Measurements from ENCODE around the gene REEP5. TPM values are rescaled to one million over a fixed set of nuclear protein-coding genes. Genes with fewer than 3 reads are reported as not detected.
A peak's percentile ranks its signal among the peaks of the same experiment; 100 is the strongest.
"Not testable (repeated sequence)": the region's sequence is repeated elsewhere in the genome, so short reads cannot be mapped to it uniquely, and the experiment has no call there.

Gene REEP5
- total and polyA plus RNA-seq, 2 of the 13 experiments (the other 11 are each of a cell fraction or from before 2014, with no cell fraction given): 49.4 to 239 TPM

- peak; percentile 55; the same call in 1 of the 2 replicates for TF ChIP-seq FOSL1 (CRISPR knock-in tag; IDR thresholded peaks at IDR 0.05; ENCODE audit: borderline replicate concordance)
- TF ChIP-seq FOSL2 (CRISPR knock-in tag; IDR thresholded peaks at IDR 0.05): peak; percentile 95
- 0 out of 2 replicates have a peak, but pooled peaks have one; percentile 20 for TF ChIP-seq JUND (CRISPR knock-in tag; IDR thresholded peaks at IDR 0.05)
- peak; percentile 77 for TF ChIP-seq ATF3 (CRISPR knock-in tag; IDR thresholded peaks at IDR 0.05)
- peak; percentile 80 for TF ChIP-seq RARA (CRISPR knock-in tag; IDR thresholded peaks at IDR 0.05)
- 0 out of 2 replicates have a peak, but pooled peaks have one; percentile 4 for TF ChIP-seq ARID5B (CRISPR knock-in tag; IDR thresholded peaks at IDR 0.05)
- TF ChIP-seq RXRA (CRISPR knock-in tag; IDR thresholded peaks at IDR 0.05): peak; percentile 52; the same call in 1 of the 2 replicates
- TF ChIP-seq POGZ (CRISPR knock-in tag; IDR thresholded peaks at IDR 0.05): peak; percentile 26; the same call in 1 of the 2 replicates
- peak in 1 of 2 experiments; percentile 40; a peak in 1 of 4 replicates for TF ChIP-seq NR2F1 (CRISPR knock-in tag; IDR thresholded peaks at IDR 0.05)
- H3K9me3 ChIP-seq (ENCODE audit: low read length); in situ Hi-C loops (cut with HindIII; ENCODE audit: extremely low pct_ligation_motif_present, low pct_unique_long_range_greater_than_20kb); H3K27me3 ChIP-seq (ENCODE audit: control insufficient read depth in 1 of 2, insufficient read depth in 2 of 2, low read length in 2 of 2); H4K20me1 ChIP-seq (ENCODE audit: insufficient read depth, low read length); H3K4me3 ChIP-seq (replicated peaks in 1 of 3; ENCODE audit: insufficient read depth in 1 of 3, low read depth in 2 of 3, low read length in 3 of 3); H3K9ac ChIP-seq (ENCODE audit: insufficient read depth, low read depth, low read length); H2AFZ ChIP-seq (ENCODE audit: low read length); H3K27ac ChIP-seq (ENCODE audit: extremely low read length, insufficient read depth, low read length); ATAC-seq; BruUV-seq (replicated peaks); H3K36me3 ChIP-seq (replicated peaks in 1 of 2; ENCODE audit: control insufficient read depth in 1 of 2, insufficient read depth in 2 of 2, low read length in 2 of 2); H3K79me2 ChIP-seq (ENCODE audit: insufficient read depth, low read length); CTCF ChIA-PET (ENCODE audit: low intra/inter-chr PET ratio, low total read pairs); FAIRE-seq: not testable (repeated sequence)
- Histone ChIP-seq H3K4me1 (ENCODE audit: insufficient read depth, low read length) (peaks cover 70% of the 10 kb centered on the region), H3K4me2 (ENCODE audit: low read depth, low read length) (peak overlapping the region; percentile 18; the same call in 1 of the 2 replicates)
- 34% methylated on average over 8 of the region's 8 CpGs for WGBS (ENCODE audit: low lambda C conversion rate)
- POLR2A ChIA-PET: interaction anchor here (1.0 to 3.8 kb wide), 4 partner anchors 16 to 99 kb away, joined by 3 to 24 read pairs (median 13); partner anchors contain the start of genes DCP2, REEP5 and SRP19
- peak; percentile 56 for DNase-seq (ENCODE audit: low spot score)
- intact Hi-C loops (cut with micrococcal nuclease; ENCODE audit: unreplicated experiment): loop anchor here (5.0 to 10.0 kb wide), 2 partner anchors 98 to 795 kb away; partner anchors contain the start of gene SRP19
These were observed 37.8 kb upstream of the REEP5 start for GRCh38 chr5:112959872-112960271.
